ENCODE data around the gene PTS.
"Not testable (repeated sequence)": the region's sequence is repeated elsewhere in the genome, so short reads cannot be mapped to it uniquely, and the experiment has no call there.

Gene PTS

GRCh38 chr11:112226062-112226830 is at the start of gene PTS:
Gene PTS (plus strand): TSS chr11:112226428. CDS start chr11:112226444, 16 bp downstream.
- H3K27ac ChIP-seq (ENCODE audit: low read length): peak within 1 kb of the TSS; percentile 79
- H3K27me3 ChIP-seq (ENCODE audit: insufficient read depth, low read length): peaks cover 19% of the 10 kb centered on the region
- H3K9me3 ChIP-seq (ENCODE audit: insufficient read depth, low read depth, low read length): no peaks in the 10 kb centered on the region
- H3K9ac ChIP-seq (ENCODE audit: low read depth, low read length): peak within 1 kb of the TSS; percentile 86
- H3K36me3 ChIP-seq (ENCODE audit: insufficient read depth, low read depth, low read length): peaks cover 30% of the 10 kb centered on the region
- peak within 1 kb of the TSS; percentile 88 for H3K4me3 ChIP-seq (ENCODE audit: low read length)
- peaks cover 4% of the 10 kb centered on the region; the same call in 1 of the 2 replicates for H3K4me1 ChIP-seq (ENCODE audit: insufficient read depth, low read length)

DNA sequence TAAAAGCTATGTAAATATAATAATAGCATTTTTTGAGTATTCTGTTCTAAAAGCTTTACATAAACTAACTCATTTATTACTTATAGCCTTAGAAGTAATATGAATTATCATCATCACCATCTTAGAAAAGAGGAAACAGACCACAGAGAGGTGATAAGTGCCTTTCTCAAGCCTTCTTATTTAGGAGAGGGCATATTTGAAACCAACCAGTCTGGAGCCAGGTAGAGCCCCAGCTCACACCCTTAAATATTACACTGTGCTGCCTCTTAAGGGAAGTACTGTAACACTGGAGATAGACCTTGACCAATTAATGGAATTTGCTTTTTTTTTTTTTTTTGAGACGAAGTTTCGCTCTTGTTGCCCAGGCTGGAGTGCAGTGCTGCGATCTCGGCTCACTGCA is 48.6 kb upstream of the PTS start:
- Histone ChIP-seq H3K27me3 (ENCODE audit: insufficient read depth, low read length) (no peaks in the 10 kb centered on the region), H3K9me3 (ENCODE audit: insufficient read depth, low read depth, low read length) (no peaks in the 10 kb centered on the region)

GRCh38 chr11:112178428-112178827 is 47.8 kb upstream of the PTS start:
- H3K36me3 ChIP-seq (ENCODE audit: insufficient read depth, low read depth, low read length): no peaks in the 10 kb centered on the region
- H3K4me1 ChIP-seq (ENCODE audit: insufficient read depth, low read length): no peaks in the 10 kb centered on the region
- no peak overlapping the region for H3K27ac ChIP-seq (ENCODE audit: low read length)
- no peak overlapping the region for H3K4me3 ChIP-seq (ENCODE audit: low read length)
- no peaks in the 10 kb centered on the region for H3K27me3 ChIP-seq (ENCODE audit: insufficient read depth, low read length)
- H3K9me3 ChIP-seq (ENCODE audit: insufficient read depth, low read depth, low read length): no peaks in the 10 kb centered on the region
- H3K9ac ChIP-seq (ENCODE audit: low read depth, low read length): no peak overlapping the region

More for the DNA sequence above, 48.6 kb upstream of the PTS start:
- H3K36me3 ChIP-seq (ENCODE audit: insufficient read depth, low read depth, low read length): no peaks in the 10 kb centered on the region
- no peaks in the 10 kb centered on the region for H3K4me1 ChIP-seq (ENCODE audit: insufficient read depth, low read length)
- H3K9ac ChIP-seq (ENCODE audit: low read depth, low read length): no peak overlapping the region
- H3K4me3 ChIP-seq (ENCODE audit: low read length): no peak overlapping the region
- no peak overlapping the region for H3K27ac ChIP-seq (ENCODE audit: low read length)

DNA sequence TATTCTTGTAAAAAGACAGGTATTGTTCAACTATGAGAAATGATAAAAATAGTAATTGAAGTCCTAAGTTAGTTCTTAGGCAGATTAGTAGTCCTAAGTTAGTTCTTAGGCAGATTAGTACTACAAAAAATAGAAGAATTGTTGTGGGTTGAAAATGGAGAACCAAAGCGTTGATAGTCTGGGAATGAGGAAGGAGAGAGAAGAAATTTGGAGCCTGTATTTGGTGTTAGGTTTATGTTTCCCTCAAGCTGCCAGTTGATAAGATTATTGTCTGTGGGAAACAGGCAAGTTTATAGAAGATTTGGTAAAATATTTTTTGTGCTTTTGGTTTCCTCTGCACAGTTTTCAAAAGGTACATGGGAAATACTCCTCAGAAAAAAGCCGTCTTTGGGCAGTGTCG is 47.3 kb upstream of the PTS start:
- no peak overlapping the region for H3K9ac ChIP-seq (ENCODE audit: low read depth, low read length)
- no peaks in the 10 kb centered on the region for H3K4me1 ChIP-seq (ENCODE audit: insufficient read depth, low read length)
- H3K9me3 ChIP-seq (ENCODE audit: insufficient read depth, low read depth, low read length): no peaks in the 10 kb centered on the region
- no peaks in the 10 kb centered on the region for H3K27me3 ChIP-seq (ENCODE audit: insufficient read depth, low read length)
- no peak overlapping the region for H3K27ac ChIP-seq (ENCODE audit: low read length)
- no peaks in the 10 kb centered on the region for H3K36me3 ChIP-seq (ENCODE audit: insufficient read depth, low read depth, low read length)
- H3K4me3 ChIP-seq (ENCODE audit: low read length): no peak overlapping the region

DNA sequence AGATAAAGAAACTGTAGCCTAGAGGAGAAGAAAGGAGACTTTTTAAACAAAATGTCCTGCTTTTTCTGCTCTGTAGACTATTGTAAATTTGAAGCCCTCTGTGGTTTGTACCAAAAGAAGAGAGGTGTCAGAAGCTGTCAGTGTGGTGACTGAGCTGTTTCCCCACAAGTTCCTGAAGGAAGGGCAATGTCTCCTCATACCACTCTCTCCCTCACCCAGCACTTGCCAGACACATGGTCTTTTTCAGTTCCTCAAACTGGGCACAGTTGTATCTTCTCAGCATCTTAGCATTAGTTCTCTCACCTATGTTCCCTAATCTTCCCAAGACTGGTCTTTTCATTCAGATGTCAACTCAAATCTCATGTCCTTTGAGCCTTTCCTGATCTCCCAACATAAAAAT is 46.6 kb upstream of the PTS start:
- Histone ChIP-seq H3K9me3 (ENCODE audit: insufficient read depth, low read depth, low read length) (no peaks in the 10 kb centered on the region), H3K4me3 (ENCODE audit: low read length) (no peak overlapping the region), H3K27ac (ENCODE audit: low read length) (no peak overlapping the region), H3K4me1 (ENCODE audit: insufficient read depth, low read length) (no peaks in the 10 kb centered on the region), H3K36me3 (ENCODE audit: insufficient read depth, low read depth, low read length) (no peaks in the 10 kb centered on the region), H3K27me3 (ENCODE audit: insufficient read depth, low read length) (no peaks in the 10 kb centered on the region), H3K9ac (ENCODE audit: low read depth, low read length) (no peak overlapping the region)

DNA sequence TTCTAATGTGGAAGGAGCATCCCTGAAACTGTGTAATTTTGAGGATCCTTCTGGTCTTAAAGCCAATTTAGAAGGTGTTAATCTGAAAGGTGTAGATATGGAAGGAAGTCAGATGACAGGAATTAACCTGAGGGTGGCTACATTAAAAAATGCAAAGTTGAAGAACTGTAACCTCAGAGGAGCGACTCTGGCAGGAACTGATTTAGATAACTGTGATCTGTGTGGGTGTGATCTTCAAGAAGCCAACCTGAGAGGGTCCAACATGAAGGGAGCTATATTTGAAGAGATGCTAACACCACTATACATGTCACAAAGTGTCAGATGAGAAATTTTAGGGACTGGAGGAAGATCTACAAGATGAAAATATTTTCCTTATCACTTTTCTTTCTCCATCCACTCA is 43.4 kb upstream of the PTS start:
- Histone ChIP-seq H3K27me3 (ENCODE audit: insufficient read depth, low read length) (no peaks in the 10 kb centered on the region), H3K4me1 (ENCODE audit: insufficient read depth, low read length) (no peaks in the 10 kb centered on the region), H3K27ac (ENCODE audit: low read length) (no peak overlapping the region), H3K4me3 (ENCODE audit: low read length) (no peak overlapping the region), H3K9me3 (ENCODE audit: insufficient read depth, low read depth, low read length) (no peaks in the 10 kb centered on the region), H3K36me3 (ENCODE audit: insufficient read depth, low read depth, low read length) (no peaks in the 10 kb centered on the region), H3K9ac (ENCODE audit: low read depth, low read length) (no peak overlapping the region)

- Histone ChIP-seq H3K27me3 (ENCODE audit: insufficient read depth, low read length) (no peaks in the 10 kb centered on the region), H3K4me1 (ENCODE audit: insufficient read depth, low read length) (no peaks in the 10 kb centered on the region), H3K9ac (ENCODE audit: low read depth, low read length) (no peak overlapping the region), H3K9me3 (ENCODE audit: insufficient read depth, low read depth, low read length) (no peaks in the 10 kb centered on the region), H3K4me3 (ENCODE audit: low read length) (no peak overlapping the region), H3K27ac (ENCODE audit: low read length) (no peak overlapping the region), H3K36me3 (ENCODE audit: insufficient read depth, low read depth, low read length) (no peaks in the 10 kb centered on the region)
Observed at GRCh38 chr11:112185883-112186282, 40.3 kb upstream of the PTS start.

DNA sequence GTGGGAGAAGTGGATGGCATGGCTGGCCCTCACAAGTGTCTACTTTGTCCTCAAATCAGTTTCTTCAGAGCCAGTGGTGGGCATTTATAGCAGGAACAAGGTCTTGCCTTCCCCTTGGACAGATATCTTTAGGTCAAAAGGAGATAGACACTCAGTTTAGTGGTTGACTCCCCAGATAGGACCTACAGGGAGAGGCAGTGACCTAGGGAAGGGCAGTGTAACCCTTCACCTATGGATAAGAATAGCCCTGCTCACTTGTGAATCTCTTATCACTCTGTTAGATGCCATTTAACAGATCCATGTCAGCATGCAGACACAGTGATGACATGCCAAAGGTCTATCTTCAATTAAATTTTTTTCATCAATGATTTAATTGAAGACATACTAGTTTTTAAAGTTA is 39.9 kb upstream of the PTS start:
- Histone ChIP-seq H3K27ac (ENCODE audit: low read length) (no peak overlapping the region), H3K4me3 (ENCODE audit: low read length) (no peak overlapping the region), H3K4me1 (ENCODE audit: insufficient read depth, low read length) (no peaks in the 10 kb centered on the region), H3K9me3 (ENCODE audit: insufficient read depth, low read depth, low read length) (no peaks in the 10 kb centered on the region), H3K9ac (ENCODE audit: low read depth, low read length) (no peak overlapping the region), H3K27me3 (ENCODE audit: insufficient read depth, low read length) (no peaks in the 10 kb centered on the region), H3K36me3 (ENCODE audit: insufficient read depth, low read depth, low read length) (no peaks in the 10 kb centered on the region)

DNA sequence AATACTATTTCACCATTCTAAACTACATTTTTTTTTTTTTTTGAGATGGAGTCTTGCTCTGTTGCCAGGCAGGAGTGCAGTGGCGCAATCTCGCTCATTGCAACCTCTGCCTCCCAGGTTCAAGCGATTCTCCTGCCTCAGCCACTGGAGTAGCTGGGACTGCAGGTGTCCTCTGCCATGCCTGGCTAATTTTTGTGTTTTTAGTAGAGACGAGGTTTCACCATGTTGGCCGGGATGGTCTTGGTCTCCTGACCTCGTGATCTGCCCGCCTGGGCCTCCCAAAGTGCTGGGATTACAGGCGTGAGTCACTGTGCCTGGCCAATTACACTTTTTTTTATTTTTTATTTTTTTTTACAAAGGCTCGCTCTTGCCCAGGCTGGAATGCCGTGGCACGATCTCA is 31.1 kb upstream of the PTS start:
- not testable (repeated sequence) for H3K4me1 ChIP-seq (ENCODE audit: insufficient read depth, low read length); H3K27me3 ChIP-seq (ENCODE audit: insufficient read depth, low read length); H3K36me3 ChIP-seq (ENCODE audit: insufficient read depth, low read depth, low read length); H3K9me3 ChIP-seq (ENCODE audit: insufficient read depth, low read depth, low read length); H3K27ac ChIP-seq (ENCODE audit: low read length); H3K9ac ChIP-seq (ENCODE audit: low read depth, low read length); H3K4me3 ChIP-seq (ENCODE audit: low read length)

GRCh38 chr11:112195951-112196351 is 30.3 kb upstream of the PTS start:
- H3K9ac ChIP-seq (ENCODE audit: low read depth, low read length): no peak overlapping the region
- no peaks in the 10 kb centered on the region for H3K36me3 ChIP-seq (ENCODE audit: insufficient read depth, low read depth, low read length)
- H3K9me3 ChIP-seq (ENCODE audit: insufficient read depth, low read depth, low read length): no peaks in the 10 kb centered on the region
- H3K27me3 ChIP-seq (ENCODE audit: insufficient read depth, low read length): no peaks in the 10 kb centered on the region
- no peaks in the 10 kb centered on the region for H3K4me1 ChIP-seq (ENCODE audit: insufficient read depth, low read length)
- H3K27ac ChIP-seq (ENCODE audit: low read length): no peak overlapping the region
- no peak overlapping the region for H3K4me3 ChIP-seq (ENCODE audit: low read length)

GRCh38 chr11:112196519-112197087 is 29.6 kb upstream of the PTS start:
- Histone ChIP-seq H3K4me1 (ENCODE audit: insufficient read depth, low read length) (no peaks in the 10 kb centered on the region), H3K9me3 (ENCODE audit: insufficient read depth, low read depth, low read length) (no peaks in the 10 kb centered on the region), H3K9ac (ENCODE audit: low read depth, low read length) (no peak overlapping the region), H3K27ac (ENCODE audit: low read length) (no peak overlapping the region), H3K4me3 (ENCODE audit: low read length) (no peak overlapping the region), H3K27me3 (ENCODE audit: insufficient read depth, low read length) (no peaks in the 10 kb centered on the region), H3K36me3 (ENCODE audit: insufficient read depth, low read depth, low read length) (no peaks in the 10 kb centered on the region)

GRCh38 chr11:112199101-112199500 is 27.1 kb upstream of the PTS start:
- H3K4me3 ChIP-seq (ENCODE audit: low read length); H3K36me3 ChIP-seq (ENCODE audit: insufficient read depth, low read depth, low read length); H3K27me3 ChIP-seq (ENCODE audit: insufficient read depth, low read length); H3K27ac ChIP-seq (ENCODE audit: low read length); H3K4me1 ChIP-seq (ENCODE audit: insufficient read depth, low read length); H3K9me3 ChIP-seq (ENCODE audit: insufficient read depth, low read depth, low read length); H3K9ac ChIP-seq (ENCODE audit: low read depth, low read length): not testable (repeated sequence)
